VCaP (cell line): Measurements from ENCODE around the gene TOMM20.

Experiments used
- H3K27ac ChIP-seq: fragments of 450-650 bp; 2 replicates; pipeline ENCODE4 v1.5.1; 2017
- TF ChIP-seq, protein P1 (sequence below): fragments of 450-650 bp; conservative IDR thresholded peaks from 2 replicates; pipeline ENCODE4 v1.5.1; 2017; ENCODE audit warnings: mild to moderate bottlenecking, moderate library complexity

Gene TOMM20

DNA sequence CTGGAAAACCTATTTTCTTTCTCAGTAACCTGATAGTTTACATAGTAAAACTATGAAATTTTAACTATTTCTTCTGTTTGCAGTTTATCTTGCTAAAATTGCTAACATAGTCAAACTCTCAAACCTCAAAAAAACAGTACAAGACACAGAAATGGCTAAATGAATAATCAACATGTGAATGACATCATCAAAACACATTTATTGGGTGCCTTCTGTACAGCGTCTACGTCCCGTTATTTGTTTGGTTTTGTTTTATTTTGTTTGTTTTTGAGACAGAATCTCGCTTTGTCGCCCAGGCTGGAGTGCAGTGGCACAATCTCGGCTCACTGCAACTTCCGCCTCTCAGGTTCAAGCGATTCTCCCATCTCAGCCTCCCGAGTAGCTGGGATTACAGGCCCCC, 21.2 kb upstream of the TOMM20 start:
- no peak overlapping the region for H3K27ac ChIP-seq
- TF ChIP-seq, protein P1, sequence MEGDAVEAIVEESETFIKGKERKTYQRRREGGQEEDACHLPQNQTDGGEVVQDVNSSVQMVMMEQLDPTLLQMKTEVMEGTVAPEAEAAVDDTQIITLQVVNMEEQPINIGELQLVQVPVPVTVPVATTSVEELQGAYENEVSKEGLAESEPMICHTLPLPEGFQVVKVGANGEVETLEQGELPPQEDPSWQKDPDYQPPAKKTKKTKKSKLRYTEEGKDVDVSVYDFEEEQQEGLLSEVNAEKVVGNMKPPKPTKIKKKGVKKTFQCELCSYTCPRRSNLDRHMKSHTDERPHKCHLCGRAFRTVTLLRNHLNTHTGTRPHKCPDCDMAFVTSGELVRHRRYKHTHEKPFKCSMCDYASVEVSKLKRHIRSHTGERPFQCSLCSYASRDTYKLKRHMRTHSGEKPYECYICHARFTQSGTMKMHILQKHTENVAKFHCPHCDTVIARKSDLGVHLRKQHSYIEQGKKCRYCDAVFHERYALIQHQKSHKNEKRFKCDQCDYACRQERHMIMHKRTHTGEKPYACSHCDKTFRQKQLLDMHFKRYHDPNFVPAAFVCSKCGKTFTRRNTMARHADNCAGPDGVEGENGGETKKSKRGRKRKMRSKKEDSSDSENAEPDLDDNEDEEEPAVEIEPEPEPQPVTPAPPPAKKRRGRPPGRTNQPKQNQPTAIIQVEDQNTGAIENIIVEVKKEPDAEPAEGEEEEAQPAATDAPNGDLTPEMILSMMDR, result no peak

DNA sequence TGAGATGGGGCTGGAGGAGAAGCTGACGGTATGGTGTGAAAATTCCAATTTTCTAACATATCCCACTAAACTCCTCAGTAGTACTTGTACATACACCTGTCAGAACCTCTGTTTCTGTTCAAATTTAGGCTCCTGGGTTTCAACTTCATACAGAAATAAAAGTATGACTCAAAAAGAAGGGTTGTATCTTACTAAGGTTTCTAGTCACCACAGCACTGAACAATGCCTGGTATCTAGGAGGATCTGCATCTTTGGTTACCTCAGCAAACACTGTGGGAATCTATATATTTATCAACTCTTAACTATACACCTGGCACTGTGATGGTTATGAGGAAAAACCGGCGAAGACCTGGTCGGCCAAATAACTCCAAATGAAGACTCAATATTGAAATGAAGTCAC, 18.6 kb upstream of the TOMM20 start:
- TF ChIP-seq, protein P1, result no peak
- no peak overlapping the region for H3K27ac ChIP-seq

DNA sequence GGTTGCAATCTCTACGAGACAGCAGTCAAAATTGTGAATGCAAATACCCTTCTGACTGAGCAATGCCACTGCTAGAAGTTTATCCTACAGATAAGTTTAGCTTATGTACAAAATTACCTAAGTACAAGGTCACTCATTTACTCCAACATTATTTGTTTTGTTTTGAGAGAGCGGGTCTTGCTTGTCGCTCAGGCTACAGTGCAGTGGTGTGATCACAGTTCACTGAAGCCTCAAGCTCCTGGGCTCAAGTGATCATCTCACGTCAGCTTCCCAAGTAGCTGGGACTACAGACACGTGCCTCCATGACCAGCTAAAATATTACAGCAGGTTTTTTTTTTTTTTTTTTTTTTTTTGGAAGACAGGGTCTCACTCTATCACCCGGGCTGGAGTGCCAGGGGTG, 17.0 kb upstream of the TOMM20 start:
- no peak overlapping the region for H3K27ac ChIP-seq
- TF ChIP-seq, protein P1, result no peak

DNA sequence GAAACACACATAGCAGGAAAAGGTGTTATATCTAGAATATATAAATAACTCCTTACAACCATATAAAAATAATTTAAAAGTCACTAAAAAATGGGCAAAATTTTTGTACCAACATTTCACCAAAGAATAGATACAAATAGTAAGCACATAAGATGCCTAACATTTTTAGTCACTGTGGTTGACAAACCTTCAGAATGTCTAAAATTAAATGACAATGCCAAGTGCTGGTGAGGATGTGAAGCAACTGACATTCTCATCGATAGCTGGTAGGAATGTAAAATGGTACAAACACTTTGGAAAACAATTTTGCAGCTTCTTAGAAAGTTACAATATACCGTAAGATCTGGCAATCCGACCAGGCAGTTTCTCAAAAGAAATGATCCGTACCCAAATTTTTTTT, 14.4 kb upstream of the TOMM20 start:
- TF ChIP-seq, protein P1, result no peak
- no peak overlapping the region for H3K27ac ChIP-seq

DNA sequence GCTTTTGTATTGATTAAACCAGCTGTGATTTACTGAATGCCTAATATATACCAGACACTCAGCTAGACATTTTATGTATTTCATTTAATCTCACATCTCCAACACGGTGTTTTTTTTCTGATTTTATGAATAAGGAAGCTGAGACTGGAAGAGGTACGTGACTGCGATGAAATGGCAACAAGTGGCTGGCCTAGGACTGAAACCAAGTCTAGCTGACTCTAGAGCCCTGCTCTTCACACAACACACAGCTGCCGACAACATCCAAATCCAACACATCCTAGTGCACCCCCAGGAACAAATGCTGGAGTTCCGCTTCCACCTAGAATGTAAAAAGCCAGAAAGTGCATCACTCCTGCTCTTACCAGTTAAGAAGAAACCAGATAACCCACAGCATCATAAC, 10.7 kb upstream of the TOMM20 start:
- H3K27ac ChIP-seq, result no peak overlapping the region
- TF ChIP-seq, protein P1, result no peak

DNA sequence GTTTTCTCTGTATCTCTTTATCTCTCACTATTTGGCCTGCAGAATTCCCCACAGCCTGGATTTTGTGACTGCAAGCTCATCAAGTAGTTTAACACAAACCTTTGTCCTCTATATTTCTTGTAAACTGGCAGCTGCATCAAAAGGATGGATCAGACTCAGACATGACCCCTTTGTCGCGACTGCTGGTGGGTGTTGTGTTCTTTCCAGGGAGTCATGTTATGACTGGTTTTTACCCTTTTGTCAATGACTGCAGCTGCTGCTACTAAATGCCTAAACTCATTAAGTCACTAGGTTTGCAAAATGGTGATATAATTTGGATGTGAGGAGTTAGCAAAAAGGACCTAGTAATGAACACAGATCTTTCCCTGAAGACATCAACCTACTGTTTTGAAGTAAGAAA, 10.2 kb upstream of the TOMM20 start:
- TF ChIP-seq, protein P1, result no peak

DNA sequence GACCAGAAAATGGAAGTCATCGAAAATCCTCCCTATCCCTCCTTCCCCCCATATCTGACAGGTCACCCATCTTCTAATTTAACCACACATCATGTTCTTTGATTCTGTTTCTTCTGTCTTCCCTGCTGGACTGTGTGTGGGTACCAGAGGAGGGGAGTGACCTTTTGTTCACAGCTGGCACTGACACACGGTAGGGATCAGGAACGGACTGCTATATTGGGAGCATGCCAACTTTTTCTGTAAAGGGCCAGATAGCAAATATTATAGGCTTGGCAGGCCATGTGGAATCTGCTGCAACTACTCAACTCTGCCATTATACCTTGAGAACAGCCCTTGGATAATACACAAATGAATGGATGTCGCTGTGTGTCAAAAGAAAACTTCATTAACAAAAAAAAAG, 7.5 kb upstream of the TOMM20 start:
- peak overlapping the region; percentile 23; the same call in 1 of the 2 replicates for H3K27ac ChIP-seq
- TF ChIP-seq, protein P1, result no peak

More for the DNA sequence above, 10.2 kb upstream of the TOMM20 start:
- no peak overlapping the region for H3K27ac ChIP-seq

DNA sequence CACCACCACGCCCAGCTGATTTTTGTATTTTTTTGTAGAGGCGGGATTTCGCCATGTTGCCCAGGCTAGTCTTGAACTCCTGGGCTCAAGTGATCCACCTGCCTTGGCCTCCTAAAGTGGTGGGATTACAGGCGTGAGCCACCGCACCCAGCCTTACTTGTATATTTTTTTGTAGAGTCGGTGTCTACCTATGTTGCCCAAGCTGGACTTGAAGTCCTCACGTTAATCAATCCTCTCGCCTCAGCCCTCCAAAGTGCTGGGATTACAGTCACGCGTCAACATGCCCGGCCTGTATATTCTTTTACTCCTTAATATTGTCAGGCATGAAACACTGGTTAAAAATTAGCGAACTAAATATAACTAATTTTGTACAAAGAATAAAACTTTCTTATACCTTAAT, 5.5 kb upstream of the TOMM20 start:
- TF ChIP-seq, protein P1, result no peak
- H3K27ac ChIP-seq, result no peak overlapping the region
